Dermis microvascular lymphatic vessel endothelial cell (primary cell): Measurements from ENCODE around the gene FASTKD3. TPM values are rescaled to one million over a fixed set of nuclear protein-coding genes. Genes with fewer than 3 reads are reported as not detected.

Source experiments
- DNase-seq, 2 donors: peaks; one replicate each; pipeline versions ENCODE4 v3.0.0 to v3.0.0-alpha.2; 2010; ENCODE audit warnings: low read depth in 2 of 2
- total RNA-seq: library from RNA; depleted of rRNA; stranded (reverse); fragments of >200 nt; gene quantifications from 2 replicates; pipeline ENCODE4 v1.2.1, GENCODE V29; 2014

The FASTKD3 gene
- total RNA-seq, 1 donor from 2014 or later: 7.8 TPM

- DNase-seq: no peak
Measured at GRCh38 chr5:7881091-7881490, 12.3 kb upstream of the FASTKD3 start.

GRCh38 chr5:7878381-7878873 lies 9.6 kb upstream of the FASTKD3 start:
- DNase-seq: no peak

GRCh38 chr5:7877851-7878250 lies 9.0 kb upstream of the FASTKD3 start:
- no peak for DNase-seq

GRCh38 chr5:7876867-7877266 lies 8.0 kb upstream of the FASTKD3 start:
- DNase-seq: no peak

- no peak for DNase-seq
Measured at GRCh38 chr5:7875151-7875550, 6.3 kb upstream of the FASTKD3 start.

GRCh38 chr5:7874639-7875038 lies 5.8 kb upstream of the FASTKD3 start:
- DNase-seq: no peak

- DNase-seq: no peak
Measured at GRCh38 chr5:7873216-7873615, 4.4 kb upstream of the FASTKD3 start.

- DNase-seq: no peak
Measured at GRCh38 chr5:7872517-7873130, 3.8 kb upstream of the FASTKD3 start.

GRCh38 chr5:7871653-7872052 lies 2.8 kb upstream of the FASTKD3 start:
- no peak for DNase-seq

- DNase-seq: peak in 1 of 2 donors; percentile 18
Measured at GRCh38 chr5:7869474-7870136, 774 bp upstream of the FASTKD3 start.

GRCh38 chr5:7868427-7868772 lies 431 bp downstream of the FASTKD3 start:
- DNase-seq: no peak

GRCh38 chr5:7867260-7867659 lies 1.6 kb downstream of the FASTKD3 start:
- DNase-seq: no peak

- DNase-seq: no peak
Measured at GRCh38 chr5:7866196-7866595, 2.6 kb downstream of the FASTKD3 start.

- DNase-seq: no peak
Measured at GRCh38 chr5:7857926-7858632, 10.8 kb downstream of the FASTKD3 start.

GRCh38 chr5:7857361-7857760 lies 11.5 kb downstream of the FASTKD3 start:
- DNase-seq: no peak

GRCh38 chr5:7856855-7857254 lies 12.0 kb downstream of the FASTKD3 start:
- DNase-seq: peak; percentile 17 to 45

- no peak for DNase-seq
Measured at GRCh38 chr5:7855611-7856010, 13.2 kb downstream of the FASTKD3 start.

GRCh38 chr5:7852988-7853387 lies 15.8 kb downstream of the FASTKD3 start:
- no peak for DNase-seq

GRCh38 chr5:7852542-7852941 lies 16.3 kb downstream of the FASTKD3 start:
- no peak for DNase-seq

- DNase-seq: no peak
Measured at GRCh38 chr5:7851617-7852289, 17.1 kb downstream of the FASTKD3 start.

- no peak for DNase-seq
Measured at GRCh38 chr5:7851240-7851592, 17.6 kb downstream of the FASTKD3 start.
